ENCODE results near the gene RBMXL2. TPM values are rescaled to one million over a fixed set of nuclear protein-coding genes. Genes with fewer than 3 reads are reported as not detected.

RBMXL2 gene
- total RNA-seq, 1 donor, result not detected

GRCh38 chr11:7138051-7138450 lies 49.3 kb downstream of the RBMXL2 start:
- TF ChIP-seq, protein P1, sequence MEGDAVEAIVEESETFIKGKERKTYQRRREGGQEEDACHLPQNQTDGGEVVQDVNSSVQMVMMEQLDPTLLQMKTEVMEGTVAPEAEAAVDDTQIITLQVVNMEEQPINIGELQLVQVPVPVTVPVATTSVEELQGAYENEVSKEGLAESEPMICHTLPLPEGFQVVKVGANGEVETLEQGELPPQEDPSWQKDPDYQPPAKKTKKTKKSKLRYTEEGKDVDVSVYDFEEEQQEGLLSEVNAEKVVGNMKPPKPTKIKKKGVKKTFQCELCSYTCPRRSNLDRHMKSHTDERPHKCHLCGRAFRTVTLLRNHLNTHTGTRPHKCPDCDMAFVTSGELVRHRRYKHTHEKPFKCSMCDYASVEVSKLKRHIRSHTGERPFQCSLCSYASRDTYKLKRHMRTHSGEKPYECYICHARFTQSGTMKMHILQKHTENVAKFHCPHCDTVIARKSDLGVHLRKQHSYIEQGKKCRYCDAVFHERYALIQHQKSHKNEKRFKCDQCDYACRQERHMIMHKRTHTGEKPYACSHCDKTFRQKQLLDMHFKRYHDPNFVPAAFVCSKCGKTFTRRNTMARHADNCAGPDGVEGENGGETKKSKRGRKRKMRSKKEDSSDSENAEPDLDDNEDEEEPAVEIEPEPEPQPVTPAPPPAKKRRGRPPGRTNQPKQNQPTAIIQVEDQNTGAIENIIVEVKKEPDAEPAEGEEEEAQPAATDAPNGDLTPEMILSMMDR (IDR thresholded peaks at IDR 0.05; ENCODE audit: extremely low read depth, low read depth, low read length), result no peak
- Histone ChIP-seq H3K4me2 (ENCODE audit: insufficient read depth, low read length) (no peak overlapping the region), H3K27me3 (ENCODE audit: insufficient read depth, low read length) (no peaks in the 10 kb centered on the region), H3K79me2 (ENCODE audit: insufficient read depth, low read length) (no peaks in the 10 kb centered on the region), H3K9me3 (ENCODE audit: low read depth, low read length) (no peaks in the 10 kb centered on the region), H4K20me1 (ENCODE audit: insufficient read depth, low read length) (no peaks in the 10 kb centered on the region), H3K27ac (ENCODE audit: low read depth, low read length) (no peak overlapping the region), H3K36me3 (ENCODE audit: insufficient read depth, low read length) (no peaks in the 10 kb centered on the region), H2AFZ (ENCODE audit: low read length) (no peak overlapping the region), H3K4me3 (ENCODE audit: insufficient read depth, low read length) (no peak overlapping the region), H3K4me1 (ENCODE audit: insufficient read depth, low read length) (no peaks in the 10 kb centered on the region)
- DNase-seq (ENCODE audit: insufficient read length, low spot score, missing footprints), result no peak

Other genes with a start within 250 kb of the RBMXL2 start
- gene OR10A5, start 243.3 kb upstream of the RBMXL2 start, total RNA-seq, result not detected in 2 replicates
- not detected in 2 replicates for gene OR10A2, start 225.9 kb upstream of the RBMXL2 start, total RNA-seq
- not detected in 2 replicates for gene OR10A4, start 212.4 kb upstream of the RBMXL2 start, total RNA-seq
- gene OR2D2, start 196.5 kb upstream of the RBMXL2 start, total RNA-seq, result 0.36 and 0.88 TPM in 2 replicates
- not detected in 2 replicates for gene OR2D3, start 168.0 kb upstream of the RBMXL2 start, total RNA-seq
- 4.3 and 5.0 TPM in 2 replicates for gene ZNF215, start 162.6 kb upstream of the RBMXL2 start, total RNA-seq
- gene ZNF214, start 68.7 kb upstream of the RBMXL2 start, total RNA-seq, result 3.6 and 4.7 TPM in 2 replicates
- gene NLRP14, start 68.5 kb upstream of the RBMXL2 start, total RNA-seq, result under 0.01 TPM in 1 of 2 replicates, not detected in the other
- gene SYT9, start 162.9 kb downstream of the RBMXL2 start, total RNA-seq, result not detected in 2 replicates

All from osteoblast (primary cell).